Endodermal cell (in vitro differentiated cells): ENCODE results near the gene TSPO2. TPM values are rescaled to one million over a fixed set of nuclear protein-coding genes. Genes with fewer than 3 reads are reported as not detected.

Experiments
- DNase-seq: peaks from one replicate; pipeline ENCODE4 v3.0.0-alpha.2; 2017
- H3K27ac ChIP-seq: 2 replicates; pipeline ENCODE4 v1.5.1; 2013; ENCODE audit warnings: mild to moderate bottlenecking, low read depth, low read length, moderate library complexity
- H3K27me3 ChIP-seq: 2 replicates; pipeline ENCODE4 v1.6.1; 2013; ENCODE audit warnings: mild to moderate bottlenecking, low read length, moderate library complexity; ENCODE audit not compliant: insufficient read depth, control insufficient read depth, poor library complexity, severe bottlenecking
- H3K36me3 ChIP-seq: 2 replicates; pipeline ENCODE4 v1.7.0; 2013; ENCODE audit warnings: mild to moderate bottlenecking, low read length, moderate library complexity; ENCODE audit not compliant: control insufficient read depth, insufficient read depth
- H3K4me1 ChIP-seq: one replicate; pipeline ENCODE4 v1.7.0; 2013; ENCODE audit warnings: low read length; ENCODE audit not compliant: control insufficient read depth, insufficient read depth
- H3K4me3 ChIP-seq: 2 replicates; pipeline ENCODE4 v1.5.1; 2013; ENCODE audit warnings: mild to moderate bottlenecking, low read length, moderate library complexity
- H3K9ac ChIP-seq: 2 replicates; pipeline ENCODE4 v1.6.1; 2013; ENCODE audit warnings: mild to moderate bottlenecking, low read length, moderate library complexity; ENCODE audit not compliant: poor library complexity, severe bottlenecking; ENCODE audit errors: extremely low read depth
- H3K9me3 ChIP-seq: 2 replicates; pipeline ENCODE4 v1.6.1; 2013; ENCODE audit warnings: mild to moderate bottlenecking, low read length, moderate library complexity; ENCODE audit not compliant: control insufficient read depth
- H3K27ac Mint-ChIP-seq: 2 replicates; pipeline ENCODE4 v1.8.0; 2020; ENCODE audit warnings: mixed read lengths
- H3K27me3 Mint-ChIP-seq: 2 replicates; pipeline ENCODE4 v1.8.0; 2021; ENCODE audit warnings: mild to moderate bottlenecking, mixed read lengths; ENCODE audit not compliant: insufficient read depth
- H3K36me3 Mint-ChIP-seq: 2 replicates; pipeline ENCODE4 v1.8.0; 2020; ENCODE audit warnings: low read depth, mixed read lengths
- H3K4me1 Mint-ChIP-seq: 2 replicates; pipeline ENCODE4 v1.8.0; 2020; ENCODE audit warnings: mixed read lengths
- H3K4me3 Mint-ChIP-seq: 2 replicates; pipeline ENCODE4 v1.8.0; 2020; ENCODE audit warnings: mild to moderate bottlenecking, moderate library complexity, mixed read lengths
- H3K9me3 Mint-ChIP-seq: 2 replicates; pipeline ENCODE4 v1.8.0; 2020; ENCODE audit warnings: mild to moderate bottlenecking, mixed read lengths
- WGBS, 2 experiments: methylation state at CpG; one replicate each; pipeline versions ENCODE4 v1.1.5 to v1.1.7; 2013; ENCODE audit warnings: missing lambda C conversion rate in 2 of 2, mixed read lengths in 1 of 2; ENCODE audit not compliant: insufficient coverage in 1 of 2, insufficient read length in 1 of 2; 5-methylcytosine and 5-hydroxymethylcytosine counted together
- total RNA-seq, 2 donors: library from RNA; stranded (reverse); fragmentation: NEBNext Ultra II Directional in 1 of 2; extraction: Animal tissue kit (Norgen Biotek cat#: 25700) in 1 of 2; gene quantifications; 2 replicates in 1 of 2; 3 replicates in 1 of 2; pipeline ENCODE4 v1.2.1, GENCODE V29; 2021
- TF ChIP-seq, protein P1 (sequence below): fragments of 200-600 bp; sonication (generic); conservative IDR thresholded peaks from 2 replicates; pipeline ENCODE4 v1.5.0; 2021; ENCODE audit warnings: antibody characterized with exemption, mild to moderate bottlenecking

TSPO2 gene
- total RNA-seq, 2 donors from 2014 or later, result not detected

DNA sequence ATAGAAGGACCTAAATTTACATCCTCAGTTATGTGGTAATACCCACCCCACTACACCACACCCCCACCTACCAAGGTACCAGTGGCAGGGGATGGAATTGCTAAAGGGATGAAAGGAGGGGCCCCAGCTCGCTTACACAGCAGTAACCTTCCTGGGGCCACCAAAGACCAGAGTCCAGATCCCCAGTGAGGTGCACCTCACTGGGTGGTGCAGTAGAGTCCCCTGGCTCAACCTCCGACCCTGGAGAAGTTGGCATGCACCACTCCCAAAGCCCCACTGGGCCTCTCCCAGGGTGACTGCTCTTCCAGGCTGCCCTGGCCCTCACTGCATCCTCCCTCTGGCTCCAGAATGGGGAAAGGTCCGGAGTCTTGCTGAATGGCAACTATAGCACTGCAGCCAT is 4.1 kb upstream of the TSPO2 start:
- H3K9ac ChIP-seq, result no peak overlapping the region
- no peaks in the 10 kb centered on the region for H3K9me3 ChIP-seq
- H3K36me3 Mint-ChIP-seq, result no peaks in the 10 kb centered on the region
- 92% methylated on average over 3 of the region's 3 CpGs; no CpG with 5 or more reads in 1 of the 2 experiments for WGBS, 2 experiments
- no peak overlapping the region for H3K27ac Mint-ChIP-seq
- H3K4me1 ChIP-seq, result peaks cover 5% of the 10 kb centered on the region
- H3K27me3 ChIP-seq, result no peaks in the 10 kb centered on the region
- DNase-seq, result no peak
- H3K4me1 Mint-ChIP-seq, result peaks cover 38% of the 10 kb centered on the region
- H3K27ac ChIP-seq, result no peak overlapping the region
- H3K4me3 Mint-ChIP-seq, result no peak overlapping the region
- TF ChIP-seq, protein P1, sequence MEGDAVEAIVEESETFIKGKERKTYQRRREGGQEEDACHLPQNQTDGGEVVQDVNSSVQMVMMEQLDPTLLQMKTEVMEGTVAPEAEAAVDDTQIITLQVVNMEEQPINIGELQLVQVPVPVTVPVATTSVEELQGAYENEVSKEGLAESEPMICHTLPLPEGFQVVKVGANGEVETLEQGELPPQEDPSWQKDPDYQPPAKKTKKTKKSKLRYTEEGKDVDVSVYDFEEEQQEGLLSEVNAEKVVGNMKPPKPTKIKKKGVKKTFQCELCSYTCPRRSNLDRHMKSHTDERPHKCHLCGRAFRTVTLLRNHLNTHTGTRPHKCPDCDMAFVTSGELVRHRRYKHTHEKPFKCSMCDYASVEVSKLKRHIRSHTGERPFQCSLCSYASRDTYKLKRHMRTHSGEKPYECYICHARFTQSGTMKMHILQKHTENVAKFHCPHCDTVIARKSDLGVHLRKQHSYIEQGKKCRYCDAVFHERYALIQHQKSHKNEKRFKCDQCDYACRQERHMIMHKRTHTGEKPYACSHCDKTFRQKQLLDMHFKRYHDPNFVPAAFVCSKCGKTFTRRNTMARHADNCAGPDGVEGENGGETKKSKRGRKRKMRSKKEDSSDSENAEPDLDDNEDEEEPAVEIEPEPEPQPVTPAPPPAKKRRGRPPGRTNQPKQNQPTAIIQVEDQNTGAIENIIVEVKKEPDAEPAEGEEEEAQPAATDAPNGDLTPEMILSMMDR, result no peak
- H3K4me3 ChIP-seq, result no peak overlapping the region
- peaks cover 2% of the 10 kb centered on the region for H3K27me3 Mint-ChIP-seq
- no peaks in the 10 kb centered on the region for H3K9me3 Mint-ChIP-seq
- no peaks in the 10 kb centered on the region for H3K36me3 ChIP-seq

DNA sequence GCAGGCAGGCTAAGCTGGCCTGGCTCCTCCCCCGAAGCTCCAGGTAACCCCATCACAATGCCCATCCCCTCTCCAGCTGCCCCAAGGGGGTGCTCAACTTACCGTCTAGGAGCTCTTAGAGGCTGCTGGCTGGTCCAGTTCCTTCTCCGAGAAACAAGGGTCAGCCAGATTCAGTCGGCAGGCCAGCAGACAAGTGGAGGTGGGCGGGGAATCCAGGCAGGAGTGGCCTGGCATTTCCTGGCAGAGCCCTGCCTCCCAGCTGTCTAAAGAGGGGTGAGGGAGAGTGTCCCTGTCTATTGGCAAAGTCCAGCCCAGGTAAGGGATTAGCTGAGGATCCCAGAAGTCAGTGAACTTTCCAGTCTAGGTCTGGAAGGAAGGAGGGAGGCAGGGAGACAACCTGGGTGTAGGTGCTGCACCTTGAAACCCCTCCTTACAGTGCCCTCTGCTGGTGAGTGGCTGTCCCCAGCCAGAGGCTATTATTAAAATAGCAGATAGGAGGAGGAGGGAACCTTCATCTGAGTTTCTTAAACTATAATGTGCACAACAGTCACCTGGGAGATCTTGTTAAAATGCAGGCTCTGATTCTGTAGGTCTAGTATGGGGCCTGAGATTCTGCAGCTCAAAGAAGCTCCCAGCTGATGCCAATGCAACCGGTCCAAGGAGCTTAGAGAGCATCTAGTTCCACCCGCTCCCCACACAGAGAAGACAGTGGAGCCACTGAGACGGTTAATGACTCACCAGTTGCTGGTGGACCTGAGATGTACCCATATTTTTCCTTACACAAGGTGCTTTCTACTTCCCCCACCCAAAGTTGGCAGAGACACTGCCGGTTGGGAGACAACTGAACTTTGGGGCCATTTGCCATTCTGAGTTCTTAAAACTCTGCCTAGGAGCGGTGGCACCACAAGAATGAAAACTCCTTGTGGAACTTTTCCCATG is 2.9 kb upstream of the TSPO2 start, which contains the start of gene UNC5CL:
Gene UNC5CL (minus strand): TSS at position 162 of the 939 bp plus-strand sequence. CDS start 4,147 bp downstream, outside the sequence.
- Histone ChIP-seq H3K9me3 (no peaks in the 10 kb centered on the region), H3K27ac (no peak within 1 kb of the TSS), H3K4me3 (no peak within 1 kb of the TSS), H3K9ac (no peak within 1 kb of the TSS), H3K36me3 (no peaks in the 10 kb centered on the region), H3K4me1 (peaks cover 5% of the 10 kb centered on the region), H3K27me3 (no peaks in the 10 kb centered on the region)
- Mint-ChIP-seq H3K27me3 (peaks cover under 1% of the 10 kb centered on the region), H3K9me3 (no peaks in the 10 kb centered on the region), H3K4me1 (peaks cover 38% of the 10 kb centered on the region), H3K36me3 (no peaks in the 10 kb centered on the region), H3K4me3 (no peak within 1 kb of the TSS), H3K27ac (no peak within 1 kb of the TSS)
- peak; percentile 91 for DNase-seq
- TF ChIP-seq, protein P1, result peak; percentile 96
- 86 to 94% methylated on average over 3 to 10 of the region's 10 CpGs for WGBS, 2 experiments

DNA sequence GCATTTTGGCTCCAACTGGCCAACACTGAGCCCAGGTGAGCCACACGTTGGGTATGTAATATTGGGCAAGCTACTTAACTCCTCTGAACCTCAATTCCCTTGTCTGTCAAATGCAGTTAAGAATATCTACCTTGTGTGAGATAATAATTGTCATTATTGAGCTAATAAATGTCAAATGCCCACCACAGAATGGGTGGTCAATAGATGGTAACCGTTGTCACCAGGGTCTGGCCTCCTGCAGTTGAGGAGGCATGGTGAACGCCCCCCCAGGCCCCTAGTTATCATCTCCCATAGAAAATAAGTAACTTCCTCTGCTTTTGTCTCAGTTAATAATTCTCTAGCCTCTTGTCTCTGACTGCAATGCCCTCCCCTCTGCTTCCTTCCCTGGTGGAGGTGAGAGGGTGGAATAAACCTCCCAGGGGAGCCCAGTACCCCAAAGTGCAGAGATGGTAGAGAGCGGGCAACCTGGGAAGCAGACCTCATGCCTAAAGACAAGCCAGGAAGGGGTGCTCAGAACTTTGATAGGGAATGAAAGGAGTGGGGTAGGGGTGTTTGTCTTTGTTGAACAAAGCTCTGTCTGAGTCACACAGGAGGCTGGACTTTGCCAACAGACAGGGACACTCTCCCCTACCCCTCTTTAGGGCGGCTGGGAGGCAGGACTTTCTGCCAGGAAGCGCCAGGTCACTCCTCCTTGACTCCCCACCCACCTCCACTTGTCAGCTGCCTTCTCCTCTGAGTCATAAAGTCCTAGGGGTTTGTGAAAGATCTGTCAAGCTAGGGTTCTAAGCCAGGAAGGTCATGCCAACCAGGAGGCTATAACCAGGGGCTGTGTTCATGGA is 1.9 kb upstream of the TSPO2 start:
- Histone ChIP-seq H3K27me3 (no peaks in the 10 kb centered on the region), H3K36me3 (no peaks in the 10 kb centered on the region), H3K4me3 (no peak overlapping the region), H3K9me3 (no peaks in the 10 kb centered on the region), H3K27ac (no peak overlapping the region), H3K9ac (no peak overlapping the region), H3K4me1 (peaks cover 5% of the 10 kb centered on the region)
- TF ChIP-seq, protein P1, result no peak
- Mint-ChIP-seq H3K4me3 (peak overlapping the region; percentile 11), H3K4me1 (peaks cover 38% of the 10 kb centered on the region), H3K27ac (peak overlapping the region; percentile 57), H3K27me3 (no peaks in the 10 kb centered on the region), H3K36me3 (no peaks in the 10 kb centered on the region), H3K9me3 (no peaks in the 10 kb centered on the region)
- 60 to 78% methylated on average over 3 to 6 of the region's 6 CpGs for WGBS, 2 experiments
- no peak for DNase-seq
